Measurements from ENCODE around the gene COL27A1. TPM values are rescaled to one million over a fixed set of nuclear protein-coding genes. Genes with fewer than 3 reads are reported as not detected.

Gene COL27A1
- polyA plus RNA-seq, 1 donor (not counting 4 experiments of a cell fraction or from before 2014, with no cell fraction given) = 14.0 TPM

DNA sequence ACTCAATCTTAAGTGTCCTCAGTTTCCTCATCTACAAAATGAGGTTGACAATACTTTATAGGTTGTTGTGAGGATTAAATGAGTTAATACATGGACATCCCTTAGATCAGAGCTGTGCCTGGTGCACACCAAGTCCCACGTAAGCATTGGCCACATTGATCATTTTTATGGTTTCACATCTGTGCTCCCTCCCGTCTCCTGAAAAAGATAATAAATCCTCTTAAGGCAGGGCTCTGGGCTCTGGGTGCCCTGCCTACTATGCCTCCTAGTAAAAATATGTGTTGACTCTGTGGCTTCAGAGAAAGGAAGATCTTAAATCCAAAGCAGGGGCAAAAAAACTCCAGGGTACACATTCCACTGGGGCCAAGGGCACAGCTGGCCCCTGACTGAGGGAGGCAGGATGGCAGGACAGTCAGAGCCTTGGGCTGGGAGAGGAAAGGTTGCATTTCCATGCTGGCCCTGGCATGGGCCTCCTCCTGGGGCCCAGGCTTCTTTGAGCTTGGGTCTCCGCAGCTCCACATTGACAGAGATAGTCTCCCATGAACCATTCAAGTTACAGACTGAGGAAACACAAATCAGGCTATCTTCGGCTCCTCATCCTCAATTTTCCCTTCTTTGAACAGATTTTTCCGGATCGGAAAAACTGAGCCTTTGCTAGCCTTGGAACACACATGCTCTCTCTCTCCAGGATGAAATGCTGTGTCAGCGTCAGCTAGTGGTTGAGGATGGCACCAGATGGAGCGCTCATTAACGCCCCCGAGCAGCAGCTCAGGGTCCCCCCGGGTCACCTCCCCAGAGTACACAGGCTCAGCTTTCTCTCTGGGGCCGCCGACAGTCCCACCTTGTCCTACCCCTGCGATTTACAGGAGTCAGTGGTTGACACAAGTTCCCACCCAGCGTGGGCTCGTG, 33.9 kb upstream of the COL27A1 start:
- H2AFZ ChIP-seq (ENCODE audit: control insufficient read depth, low read length) = no peak overlapping the region
- no peaks in the 10 kb centered on the region for H3K36me3 ChIP-seq (ENCODE audit: control insufficient read depth in 2 of 2, extremely low read depth in 1 of 2, insufficient read depth in 2 of 2, low read length in 2 of 2)
- no peak for TF ChIP-seq EZH2 (IDR thresholded peaks at IDR 0.05; ENCODE audit: low read length)
- TF ChIP-seq, protein P1, sequence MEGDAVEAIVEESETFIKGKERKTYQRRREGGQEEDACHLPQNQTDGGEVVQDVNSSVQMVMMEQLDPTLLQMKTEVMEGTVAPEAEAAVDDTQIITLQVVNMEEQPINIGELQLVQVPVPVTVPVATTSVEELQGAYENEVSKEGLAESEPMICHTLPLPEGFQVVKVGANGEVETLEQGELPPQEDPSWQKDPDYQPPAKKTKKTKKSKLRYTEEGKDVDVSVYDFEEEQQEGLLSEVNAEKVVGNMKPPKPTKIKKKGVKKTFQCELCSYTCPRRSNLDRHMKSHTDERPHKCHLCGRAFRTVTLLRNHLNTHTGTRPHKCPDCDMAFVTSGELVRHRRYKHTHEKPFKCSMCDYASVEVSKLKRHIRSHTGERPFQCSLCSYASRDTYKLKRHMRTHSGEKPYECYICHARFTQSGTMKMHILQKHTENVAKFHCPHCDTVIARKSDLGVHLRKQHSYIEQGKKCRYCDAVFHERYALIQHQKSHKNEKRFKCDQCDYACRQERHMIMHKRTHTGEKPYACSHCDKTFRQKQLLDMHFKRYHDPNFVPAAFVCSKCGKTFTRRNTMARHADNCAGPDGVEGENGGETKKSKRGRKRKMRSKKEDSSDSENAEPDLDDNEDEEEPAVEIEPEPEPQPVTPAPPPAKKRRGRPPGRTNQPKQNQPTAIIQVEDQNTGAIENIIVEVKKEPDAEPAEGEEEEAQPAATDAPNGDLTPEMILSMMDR (optimal IDR thresholded peaks at IDR 0.05 in 1 of 3, IDR thresholded peaks at IDR 0.05 in 1 of 3, conservative IDR thresholded peaks at IDR 0.05 in 1 of 3; ENCODE audit: extremely low read depth in 1 of 3, insufficient read depth in 2 of 3, low read length in 3 of 3) = no peak
- no peaks in the 10 kb centered on the region for H3K4me1 ChIP-seq (ENCODE audit: control insufficient read depth, extremely low read depth, insufficient read depth, low read length)
- no peak overlapping the region for H3K9ac ChIP-seq (ENCODE audit: control insufficient read depth, extremely low read depth, insufficient read depth, low read length)
- H3K27ac ChIP-seq (ENCODE audit: control insufficient read depth, insufficient read depth, low read length) = no peak overlapping the region
- H3K4me2 ChIP-seq (ENCODE audit: control insufficient read depth, extremely low read depth, insufficient read depth, low read depth, low read length) = no peak overlapping the region
- DNase-seq (ENCODE audit: low read depth, low spot score) = no peak
- no peaks in the 10 kb centered on the region for H3K79me2 ChIP-seq (ENCODE audit: control insufficient read depth, insufficient read depth, low read length)
- FAIRE-seq = no peak
- no peaks in the 10 kb centered on the region for H4K20me1 ChIP-seq (ENCODE audit: control insufficient read depth, extremely low read depth, insufficient read depth, low read length)
- H3K27me3 ChIP-seq (ENCODE audit: control insufficient read depth, extremely low read depth, insufficient read depth, low read length) = peaks cover 27% of the 10 kb centered on the region
- no peak overlapping the region for H3K4me3 ChIP-seq (ENCODE audit: control insufficient read depth in 2 of 3, extremely low read depth in 1 of 3, insufficient read depth in 2 of 3, low read depth in 1 of 3, low read length in 3 of 3)
- no peaks in the 10 kb centered on the region for H3K9me3 ChIP-seq (ENCODE audit: control insufficient read depth, low read depth, low read length)
- no peaks in the 10 kb centered on the region for H3K9me1 ChIP-seq (ENCODE audit: control insufficient read depth, extremely low read depth, insufficient read depth, low read length)
- dilution Hi-C loops (cut with MboI; ENCODE audit: extremely low pct_ligation_motif_present, low sequenced_read_pairs) = no loop called here

DNA sequence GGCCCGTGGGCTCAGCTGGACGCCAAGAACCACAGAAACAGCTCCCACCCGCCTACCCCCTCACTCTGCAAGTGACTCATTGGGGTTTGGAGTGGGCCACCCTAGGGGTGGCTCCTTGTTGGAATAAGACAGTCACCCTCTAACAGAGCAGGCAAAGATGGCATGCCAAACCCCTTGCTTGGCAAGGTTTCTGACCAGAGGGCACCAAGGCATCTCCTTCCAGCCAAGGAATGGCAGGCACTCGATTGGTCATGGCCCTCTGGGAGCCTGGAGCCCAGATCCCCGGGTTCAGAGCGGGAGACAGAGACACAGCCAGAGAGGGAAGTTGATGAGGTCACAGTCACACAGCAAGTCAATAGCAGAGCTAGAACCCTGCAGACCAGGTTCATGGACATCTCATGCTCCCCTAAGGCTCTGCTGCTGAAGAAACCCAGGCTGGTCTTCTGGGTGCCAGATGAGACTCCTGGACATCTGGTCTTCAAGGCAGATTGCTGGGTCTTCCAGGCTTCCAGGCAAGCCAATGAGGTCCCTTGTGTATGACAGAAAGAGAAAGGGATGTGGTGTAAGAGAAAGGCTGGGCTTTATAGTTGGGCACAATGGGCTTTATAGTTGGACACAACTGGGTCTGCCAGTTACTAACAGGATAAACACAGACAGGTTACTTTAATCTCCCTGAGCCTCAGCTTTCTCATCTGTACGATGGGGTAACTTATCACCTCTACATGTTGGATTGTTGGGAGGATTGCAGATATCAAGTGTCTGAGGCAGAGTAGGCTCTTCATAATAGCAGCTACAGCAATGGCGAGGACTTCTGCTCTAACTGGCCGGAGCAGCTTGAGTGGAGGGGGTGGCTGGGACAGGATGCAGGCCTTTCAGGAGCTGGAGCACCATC, 33.0 kb upstream of the COL27A1 start:
- no peaks in the 10 kb centered on the region for H3K9me1 ChIP-seq (ENCODE audit: control insufficient read depth, extremely low read depth, insufficient read depth, low read length)
- no peak overlapping the region for H3K4me3 ChIP-seq (ENCODE audit: control insufficient read depth in 2 of 3, extremely low read depth in 1 of 3, insufficient read depth in 2 of 3, low read depth in 1 of 3, low read length in 3 of 3)
- H2AFZ ChIP-seq (ENCODE audit: control insufficient read depth, low read length) = no peak overlapping the region
- DNase-seq (ENCODE audit: low read depth, low spot score) (no peak), FAIRE-seq (no peak)
- peaks cover 36% of the 10 kb centered on the region for H3K27me3 ChIP-seq (ENCODE audit: control insufficient read depth, extremely low read depth, insufficient read depth, low read length)
- H3K4me1 ChIP-seq (ENCODE audit: control insufficient read depth, extremely low read depth, insufficient read depth, low read length) = no peaks in the 10 kb centered on the region
- H3K27ac ChIP-seq (ENCODE audit: control insufficient read depth, insufficient read depth, low read length) = no peak overlapping the region
- H3K9ac ChIP-seq (ENCODE audit: control insufficient read depth, extremely low read depth, insufficient read depth, low read length) = no peak overlapping the region
- H3K79me2 ChIP-seq (ENCODE audit: control insufficient read depth, insufficient read depth, low read length) = no peaks in the 10 kb centered on the region
- H3K36me3 ChIP-seq (ENCODE audit: control insufficient read depth in 2 of 2, extremely low read depth in 1 of 2, insufficient read depth in 2 of 2, low read length in 2 of 2) = no peaks in the 10 kb centered on the region
- no peak overlapping the region for H3K4me2 ChIP-seq (ENCODE audit: control insufficient read depth, extremely low read depth, insufficient read depth, low read depth, low read length)
- TF ChIP-seq, protein P1 (optimal IDR thresholded peaks at IDR 0.05 in 1 of 3, IDR thresholded peaks at IDR 0.05 in 1 of 3, conservative IDR thresholded peaks at IDR 0.05 in 1 of 3; ENCODE audit: extremely low read depth in 1 of 3, insufficient read depth in 2 of 3, low read length in 3 of 3) = no peak
- no peak for TF ChIP-seq EZH2 (IDR thresholded peaks at IDR 0.05; ENCODE audit: low read length)
- dilution Hi-C loops (cut with MboI; ENCODE audit: extremely low pct_ligation_motif_present, low sequenced_read_pairs) = no loop called here
- no peaks in the 10 kb centered on the region for H4K20me1 ChIP-seq (ENCODE audit: control insufficient read depth, extremely low read depth, insufficient read depth, low read length)
- no peaks in the 10 kb centered on the region for H3K9me3 ChIP-seq (ENCODE audit: control insufficient read depth, low read depth, low read length)

Data from keratinocyte (primary cell).